NB4 (cell line): Measurements from ENCODE around the gene RAP1GAP2.

Experiments used
- CTCF ChIP-seq: IDR thresholded peaks from one replicate; pipeline ENCODE4 v1.5.1; 2012; ENCODE audit warnings: low read depth, low read length
- MYC ChIP-seq: IDR thresholded peaks from 2 replicates; pipeline ENCODE4 v1.6.1; 2011; ENCODE audit warnings: low read depth, low read length
- POLR2A ChIP-seq: IDR thresholded peaks from 2 replicates; pipeline ENCODE4 v1.6.1; 2011; ENCODE audit warnings: mild to moderate bottlenecking; ENCODE audit not compliant: insufficient read length; ENCODE audit errors: extremely low read depth
- TF ChIP-seq, protein P1 (sequence below): IDR thresholded peaks from 2 replicates; pipeline ENCODE4 v1.6.1; 2011; ENCODE audit warnings: low read depth, low read length

GRCh38 chr17:3019761-3020160 lies 223.5 kb downstream of the RAP1GAP2 start:
- TF ChIP-seq CTCF (no peak), POLR2A (no peak), MYC (no peak)
- TF ChIP-seq, protein P1, sequence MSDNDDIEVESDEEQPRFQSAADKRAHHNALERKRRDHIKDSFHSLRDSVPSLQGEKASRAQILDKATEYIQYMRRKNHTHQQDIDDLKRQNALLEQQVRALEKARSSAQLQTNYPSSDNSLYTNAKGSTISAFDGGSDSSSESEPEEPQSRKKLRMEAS, result no peak
